H9 (cell line): ENCODE measurements around the gene IVL. TPM values are rescaled to one million over a fixed set of nuclear protein-coding genes. Genes with fewer than 3 reads are reported as not detected.

ENCODE experiments used
- DNase-seq: peaks from one replicate; pipeline ENCODE4 v3.0.0-alpha.2; 2017
- H2AFZ ChIP-seq: one replicate; pipeline ENCODE4 v1.6.1; 2013; ENCODE audit warnings: mild to moderate bottlenecking, low read length, control low read depth, moderate library complexity
- H2AK5ac ChIP-seq: 2 replicates; pipeline ENCODE4 v1.6.1; 2013; ENCODE audit warnings: low read length, control low read depth, mixed read lengths; ENCODE audit not compliant: insufficient read length
- H2BK120ac ChIP-seq: one replicate; pipeline ENCODE4 v1.6.1; 2013; ENCODE audit warnings: low read depth, mild to moderate bottlenecking, low read length, control low read depth, inconsistent platforms; ENCODE audit not compliant: poor library complexity, severe bottlenecking
- H2BK12ac ChIP-seq: 2 replicates; pipeline ENCODE4 v1.6.1; 2013; ENCODE audit warnings: low read length, control low read depth, mixed read lengths, low read depth; ENCODE audit not compliant: insufficient read length
- H2BK15ac ChIP-seq: 2 replicates; pipeline ENCODE4 v1.6.1; 2013; ENCODE audit warnings: low read depth, low read length, control low read depth
- H2BK20ac ChIP-seq: one replicate; pipeline ENCODE4 v1.6.1; 2013; ENCODE audit warnings: low read depth, mild to moderate bottlenecking, low read length, control low read depth, inconsistent platforms; ENCODE audit not compliant: poor library complexity, severe bottlenecking
- H2BK5ac ChIP-seq: 2 replicates; pipeline ENCODE4 v1.6.1; 2013; ENCODE audit warnings: low read length, control low read depth, mixed read lengths; ENCODE audit not compliant: insufficient read length
- H3K14ac ChIP-seq: 2 replicates; pipeline ENCODE4 v1.6.1; 2013; ENCODE audit warnings: low read length, control low read depth; ENCODE audit not compliant: insufficient read depth
- H3K18ac ChIP-seq: 2 replicates; pipeline ENCODE4 v1.6.1; 2013; ENCODE audit warnings: low read depth, mild to moderate bottlenecking, mixed read lengths, low read length, control low read depth; ENCODE audit not compliant: insufficient read length
- H3K23ac ChIP-seq: 2 replicates; pipeline ENCODE4 v1.6.1; 2013; ENCODE audit warnings: low read length, control low read depth, mixed read lengths, low read depth; ENCODE audit not compliant: insufficient read length
- H3K23me2 ChIP-seq: 2 replicates; pipeline ENCODE4 v1.6.1; 2013; ENCODE audit warnings: low read depth, mild to moderate bottlenecking, mixed read lengths, low read length, control low read depth; ENCODE audit not compliant: insufficient read length, poor library complexity, severe bottlenecking
- H3K27ac ChIP-seq: 2 replicates; pipeline ENCODE4 v1.5.1; 2013; ENCODE audit warnings: low read length, control low read depth, mixed read lengths, low read depth; ENCODE audit not compliant: insufficient read length
- H3K27me3 ChIP-seq: 2 replicates; pipeline ENCODE4 v1.6.1; 2013; ENCODE audit warnings: low read length, control low read depth, inconsistent platforms; ENCODE audit not compliant: insufficient read depth
- H3K4ac ChIP-seq: 2 replicates; pipeline ENCODE4 v1.6.1; 2013; ENCODE audit warnings: low read depth, mild to moderate bottlenecking, control low read depth, inconsistent platforms, low read length, moderate library complexity
- H3K4me1 ChIP-seq: 2 replicates; pipeline ENCODE4 v1.6.1; 2013; ENCODE audit warnings: low read length, control low read depth, inconsistent platforms; ENCODE audit not compliant: insufficient read depth
- H3K4me2 ChIP-seq: 2 replicates; pipeline ENCODE4 v1.6.1; 2013; ENCODE audit warnings: low read length, control low read depth, mixed read lengths; ENCODE audit not compliant: insufficient read length, insufficient read depth
- H3K56ac ChIP-seq: 2 replicates; pipeline ENCODE4 v1.6.1; 2013; ENCODE audit warnings: low read depth, mild to moderate bottlenecking, mixed read lengths, low read length, control low read depth; ENCODE audit not compliant: insufficient read length
- H3K79me1 ChIP-seq: 2 replicates; pipeline ENCODE4 v1.6.1; 2013; ENCODE audit warnings: low read depth, mild to moderate bottlenecking, moderate library complexity, low read length, control low read depth, inconsistent platforms; ENCODE audit not compliant: insufficient read depth, poor library complexity, severe bottlenecking
- H3K79me2 ChIP-seq: 2 replicates; pipeline ENCODE4 v1.6.1; 2013; ENCODE audit warnings: low read length, control low read depth, inconsistent platforms; ENCODE audit not compliant: insufficient read depth
- H3K9ac ChIP-seq: 2 replicates; pipeline ENCODE4 v1.6.1; 2013; ENCODE audit warnings: low read length, control low read depth, mixed read lengths; ENCODE audit not compliant: insufficient read length; ENCODE audit errors: extremely low read depth
- H3K9me3 ChIP-seq: one replicate; pipeline ENCODE4 v1.6.1; 2013; ENCODE audit warnings: low read depth, low read length, inconsistent platforms; ENCODE audit not compliant: control insufficient read depth
- H3T11ph ChIP-seq: one replicate; pipeline ENCODE4 v1.6.1; 2013; ENCODE audit warnings: mild to moderate bottlenecking, low read length, control low read depth, inconsistent platforms
- H4K20me1 ChIP-seq: one replicate; pipeline ENCODE4 v1.6.1; 2013; ENCODE audit not compliant: control insufficient read depth, insufficient read length, insufficient read depth
- H4K5ac ChIP-seq: 2 replicates; pipeline ENCODE4 v1.6.1; 2013; ENCODE audit warnings: low read depth, mild to moderate bottlenecking, mixed read lengths, low read length, control low read depth; ENCODE audit not compliant: insufficient read length
- H4K8ac ChIP-seq: replicated peaks from 2 replicates; pipeline ENCODE4 v1.6.1; 2013; ENCODE audit warnings: low read length, control low read depth, mixed read lengths, low read depth; ENCODE audit not compliant: insufficient read length
- H4K91ac ChIP-seq: 2 replicates; pipeline ENCODE4 v1.6.1; 2013; ENCODE audit warnings: low read depth, mild to moderate bottlenecking, moderate library complexity, mixed read lengths, low read length, control low read depth; ENCODE audit not compliant: insufficient read length
- H3K27ac Mint-ChIP-seq, 3 experiments: 2 replicates in 2 of 3; 3 replicates in 1 of 3; pipeline ENCODE4 v1.8.0; 2020 to 2021; ENCODE audit warnings: mixed read lengths in 3 of 3, mild to moderate bottlenecking in 1 of 3, moderate library complexity in 1 of 3
- H3K27me3 Mint-ChIP-seq: 2 replicates; pipeline ENCODE4 v1.8.0; 2021; ENCODE audit warnings: low read depth, mild to moderate bottlenecking, moderate library complexity, mixed read lengths
- H3K36me3 Mint-ChIP-seq, 3 experiments: 2 replicates in 2 of 3; 3 replicates in 1 of 3; pipeline ENCODE4 v1.8.0; 2020 to 2021; ENCODE audit warnings: low read depth in 3 of 3, mixed read lengths in 3 of 3; ENCODE audit not compliant: insufficient read depth in 1 of 3
- H3K4me1 Mint-ChIP-seq, 2 experiments: 2 replicates each; pipeline ENCODE4 v1.8.0; 2020; ENCODE audit warnings: mixed read lengths in 2 of 2
- H3K4me3 Mint-ChIP-seq, 2 experiments: 2 replicates in 1 of 2; 3 replicates in 1 of 2; pipeline ENCODE4 v1.8.0; 2020 to 2021; ENCODE audit warnings: mild to moderate bottlenecking in 2 of 2, mixed read lengths in 2 of 2, moderate library complexity in 1 of 2
- H3K9me3 Mint-ChIP-seq, 2 experiments: 2 replicates in 1 of 2; 3 replicates in 1 of 2; pipeline ENCODE4 v1.8.0; 2020; ENCODE audit warnings: mild to moderate bottlenecking in 2 of 2, mixed read lengths in 2 of 2, moderate library complexity in 1 of 2
- WGBS: extraction: QIAGEN DNeasy Blood & Tissue Kit; methylation state at CpG from one replicate; pipeline ENCODE4 v1.1.7; 2013; ENCODE audit warnings: missing lambda C conversion rate, low lambda C conversion rate, mixed read lengths; ENCODE audit not compliant: insufficient read length; ENCODE audit errors: extremely low coverage; 5-methylcytosine and 5-hydroxymethylcytosine counted together
- total RNA-seq: library from RNA; stranded (reverse); gene quantifications from 2 replicates; pipeline ENCODE4 v1.2.1, GENCODE V29; 2021
- TF ChIP-seq, protein P1 (sequence below): fragments of 200-600 bp; sonication (generic); conservative IDR thresholded peaks from 3 replicates; pipeline ENCODE4 v1.8.0; 2021; ENCODE audit warnings: antibody characterized with exemption, mild to moderate bottlenecking

Gene IVL
- total RNA-seq, 1 experiment from 2014 or later, result not detected

DNA sequence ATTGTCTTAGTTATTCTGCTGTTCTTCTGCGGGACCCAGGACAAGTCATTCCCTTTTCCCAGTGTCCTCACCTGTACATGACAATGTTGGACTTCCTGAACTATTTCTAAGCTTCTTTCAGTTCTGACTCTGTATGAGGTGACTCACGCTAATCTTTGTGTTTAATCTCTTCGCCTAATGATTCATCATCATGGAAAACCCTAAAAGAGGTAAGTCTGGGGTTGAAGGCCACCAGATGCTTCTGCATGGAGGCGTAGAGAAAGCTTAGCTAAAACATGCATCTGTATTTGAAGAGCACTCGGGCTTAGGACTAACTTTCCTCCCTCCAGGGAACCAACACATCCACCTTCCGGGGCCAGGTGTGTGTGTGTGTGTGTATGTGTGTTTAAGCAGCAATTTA is 46.1 kb downstream of the IVL start:
- no peak overlapping the region for H3K56ac ChIP-seq
- no peak overlapping the region for H4K8ac ChIP-seq
- H3K23ac ChIP-seq, result no peak overlapping the region
- H2AK5ac ChIP-seq, result no peak overlapping the region
- no peak overlapping the region for H2BK15ac ChIP-seq
- H2BK5ac ChIP-seq, result no peak overlapping the region
- no peak overlapping the region for H3K27ac ChIP-seq
- no peaks in the 10 kb centered on the region for H3K79me2 ChIP-seq
- no peak for DNase-seq
- no peak overlapping the region for H3K4me3 Mint-ChIP-seq
- H3K27me3 ChIP-seq, result no peaks in the 10 kb centered on the region
- H3K14ac ChIP-seq, result no peak overlapping the region
- H3K27me3 Mint-ChIP-seq, result peaks cover 5% of the 10 kb centered on the region
- H3K4ac ChIP-seq, result no peak overlapping the region
- H3K79me1 ChIP-seq, result no peaks in the 10 kb centered on the region
- WGBS, result no CpG with 5 or more reads among the region's 6 CpGs
- H3K27ac Mint-ChIP-seq, result no peak overlapping the region
- no peak overlapping the region for H3K9ac ChIP-seq
- H3T11ph ChIP-seq, result no peak overlapping the region
- H3K36me3 Mint-ChIP-seq, result no peaks in the 10 kb centered on the region
- H3K18ac ChIP-seq, result no peak overlapping the region
- H2BK12ac ChIP-seq, result no peak overlapping the region
- H3K23me2 ChIP-seq, result no peaks in the 10 kb centered on the region
- no peaks in the 10 kb centered on the region for H3K4me1 ChIP-seq
- H4K91ac ChIP-seq, result no peak overlapping the region
- H2BK120ac ChIP-seq, result no peak overlapping the region
- peaks cover 22 to 57% of the 10 kb centered on the region in 2 experiments for H3K9me3 Mint-ChIP-seq
- no peak overlapping the region for H3K4me2 ChIP-seq
- no peak overlapping the region for H4K5ac ChIP-seq
- TF ChIP-seq, protein P1, sequence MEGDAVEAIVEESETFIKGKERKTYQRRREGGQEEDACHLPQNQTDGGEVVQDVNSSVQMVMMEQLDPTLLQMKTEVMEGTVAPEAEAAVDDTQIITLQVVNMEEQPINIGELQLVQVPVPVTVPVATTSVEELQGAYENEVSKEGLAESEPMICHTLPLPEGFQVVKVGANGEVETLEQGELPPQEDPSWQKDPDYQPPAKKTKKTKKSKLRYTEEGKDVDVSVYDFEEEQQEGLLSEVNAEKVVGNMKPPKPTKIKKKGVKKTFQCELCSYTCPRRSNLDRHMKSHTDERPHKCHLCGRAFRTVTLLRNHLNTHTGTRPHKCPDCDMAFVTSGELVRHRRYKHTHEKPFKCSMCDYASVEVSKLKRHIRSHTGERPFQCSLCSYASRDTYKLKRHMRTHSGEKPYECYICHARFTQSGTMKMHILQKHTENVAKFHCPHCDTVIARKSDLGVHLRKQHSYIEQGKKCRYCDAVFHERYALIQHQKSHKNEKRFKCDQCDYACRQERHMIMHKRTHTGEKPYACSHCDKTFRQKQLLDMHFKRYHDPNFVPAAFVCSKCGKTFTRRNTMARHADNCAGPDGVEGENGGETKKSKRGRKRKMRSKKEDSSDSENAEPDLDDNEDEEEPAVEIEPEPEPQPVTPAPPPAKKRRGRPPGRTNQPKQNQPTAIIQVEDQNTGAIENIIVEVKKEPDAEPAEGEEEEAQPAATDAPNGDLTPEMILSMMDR, result no peak
- no peak overlapping the region for H2BK20ac ChIP-seq
- no peaks in the 10 kb centered on the region for H3K9me3 ChIP-seq
- H3K4me1 Mint-ChIP-seq, result no peaks in the 10 kb centered on the region
- H4K20me1 ChIP-seq, result no peaks in the 10 kb centered on the region
- no peak overlapping the region for H2AFZ ChIP-seq
